ENCODE measurements around the gene PLEKHA1. TPM values are rescaled to one million over a fixed set of nuclear protein-coding genes. Genes with fewer than 3 reads are reported as not detected.

The PLEKHA1 gene
- total RNA-seq, 2 donors from 2014 or later: 14.2 to 26.5 TPM

DNA sequence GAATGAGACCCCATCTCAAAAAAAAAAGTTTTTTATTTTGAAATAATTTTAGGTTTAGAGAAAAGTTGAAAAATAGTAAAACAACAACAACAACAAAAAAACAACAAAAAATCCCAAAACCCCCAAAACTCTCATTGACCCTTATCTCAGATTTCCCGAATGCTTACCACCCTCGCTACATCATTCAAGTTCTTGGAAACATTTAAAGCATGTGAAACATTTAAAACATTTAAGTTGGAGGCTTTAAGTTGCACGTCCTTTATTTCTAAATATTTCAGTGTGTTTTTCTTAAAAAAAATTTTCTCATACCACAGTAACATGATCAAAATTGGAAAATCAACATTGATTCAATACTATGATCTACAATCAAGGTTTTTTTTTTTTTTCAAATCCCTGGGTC lies 79.6 kb downstream of the PLEKHA1 start:
- no peak for ATAC-seq
- WGBS, 2 donors: 83 to 89% methylated on average over 3 of the region's 3 CpGs

DNA sequence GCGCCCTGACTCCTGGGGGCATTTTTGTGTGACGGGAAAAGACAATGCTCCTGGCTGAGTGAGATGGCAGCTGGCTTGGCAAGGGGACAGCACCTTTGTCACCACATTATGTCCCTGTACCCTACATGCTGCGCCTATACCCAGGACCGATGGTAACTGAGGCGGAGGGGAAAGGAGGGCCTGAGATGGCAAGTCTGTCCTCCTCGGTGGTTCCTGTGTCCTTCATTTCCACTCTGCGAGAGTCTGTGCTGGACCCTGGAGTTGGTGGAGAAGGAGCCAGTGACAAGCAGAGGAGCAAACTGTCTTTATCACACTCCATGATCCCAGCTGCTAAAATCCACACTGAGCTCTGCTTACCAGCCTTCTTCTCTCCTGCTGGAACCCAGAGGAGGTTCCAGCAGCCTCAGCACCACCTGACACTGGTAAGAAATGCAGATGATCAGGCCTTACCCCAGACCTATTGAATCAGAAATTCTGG lies 80.1 kb downstream of the PLEKHA1 start, which contains the start of gene ARMS2:
ARMS2 (plus strand) TSS at position 51 of the 478 bp plus-strand sequence; CDS start at position 126, 75 bp downstream.
- DNase-seq (no peak), ATAC-seq (no peak)
- intact Hi-C loops (cut with DNase I): no loop called here
- Histone ChIP-seq H3K36me3 (replicated peaks in 1 of 2; ENCODE audit: insufficient read depth in 1 of 2, low read depth in 2 of 2) (no peaks in the 10 kb centered on the region), H3K27me3 (no peaks in the 10 kb centered on the region), H3K4me3 (no peak within 1 kb of the TSS), H3K27ac (no peak within 1 kb of the TSS), H3K9me3 (no peaks in the 10 kb centered on the region), H3K4me1 (no peaks in the 10 kb centered on the region)
- WGBS, 2 donors: 78% methylated on average over 6 to 7 of the region's 7 CpGs
- TF ChIP-seq POLR2A (IDR thresholded peaks at IDR 0.05): no peak
- no peak for TF ChIP-seq CTCF (IDR thresholded peaks at IDR 0.05)

More for the DNA sequence above, 79.6 kb downstream of the PLEKHA1 start:
- Histone ChIP-seq H3K4me3 (no peak overlapping the region), H3K36me3 (replicated peaks in 1 of 2; ENCODE audit: insufficient read depth in 1 of 2, low read depth in 2 of 2) (no peaks in the 10 kb centered on the region), H3K4me1 (no peaks in the 10 kb centered on the region), H3K27ac (no peak overlapping the region), H3K9me3 (no peaks in the 10 kb centered on the region), H3K27me3 (no peaks in the 10 kb centered on the region)
- intact Hi-C loops (cut with DNase I): no loop called here
- TF ChIP-seq CTCF (IDR thresholded peaks at IDR 0.05): no peak
- no peak for DNase-seq

GRCh38 chr10:122455376-122456079 lies 81.0 kb downstream of the PLEKHA1 start:
- DNase-seq (no peak), ATAC-seq (no peak)
- Histone ChIP-seq H3K27me3 (no peaks in the 10 kb centered on the region), H3K9me3 (no peaks in the 10 kb centered on the region), H3K4me3 (no peak overlapping the region), H3K27ac (no peak overlapping the region), H3K36me3 (replicated peaks in 1 of 2; ENCODE audit: insufficient read depth in 1 of 2, low read depth in 2 of 2) (no peaks in the 10 kb centered on the region), H3K4me1 (peaks cover 4% of the 10 kb centered on the region)
- TF ChIP-seq POLR2A (IDR thresholded peaks at IDR 0.05): no peak
- TF ChIP-seq CTCF (IDR thresholded peaks at IDR 0.05): no peak
- 84% methylated on average over 11 of the region's 11 CpGs for WGBS, 2 donors
- intact Hi-C loops (cut with DNase I): no loop called here

- WGBS, 2 donors: 57 to 78% methylated on average over 5 of the region's 5 CpGs
- no peaks in the 10 kb centered on the region for H3K36me3 ChIP-seq (replicated peaks in 1 of 2; ENCODE audit: insufficient read depth in 1 of 2, low read depth in 2 of 2)
- no peaks in the 10 kb centered on the region for H3K27me3 ChIP-seq
- no peaks in the 10 kb centered on the region for H3K9me3 ChIP-seq
- intact Hi-C loops (cut with DNase I): no loop called here
- ATAC-seq (no peak), DNase-seq (no peak)
- H3K4me3 ChIP-seq: no peak overlapping the region
- H3K27ac ChIP-seq: no peak overlapping the region
- peaks cover 18% of the 10 kb centered on the region for H3K4me1 ChIP-seq
- TF ChIP-seq CTCF (IDR thresholded peaks at IDR 0.05): no peak
- no peak for TF ChIP-seq POLR2A (IDR thresholded peaks at IDR 0.05)
Measured at GRCh38 chr10:122457934-122458333, 83.4 kb downstream of the PLEKHA1 start.

DNA sequence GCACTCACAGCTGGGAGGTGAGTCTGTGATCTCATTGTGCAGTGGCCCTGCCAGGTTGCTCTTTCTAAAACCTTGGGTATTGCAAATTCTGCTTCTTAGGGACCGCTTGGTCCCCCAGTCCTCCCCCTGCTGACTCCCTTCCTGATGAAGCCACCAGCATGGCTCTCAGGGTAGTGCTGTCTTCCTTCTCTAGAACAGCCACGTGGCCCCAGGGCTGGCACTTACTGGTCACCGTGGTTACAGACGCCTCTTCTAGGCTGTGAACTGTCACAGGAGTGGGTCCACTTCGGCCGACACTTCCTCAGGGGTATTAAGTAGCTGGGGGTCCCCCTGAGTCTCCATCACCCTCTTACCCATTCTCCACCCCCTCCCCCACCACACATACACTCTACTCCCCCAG lies 84.2 kb downstream of the PLEKHA1 start:
- WGBS, 2 donors: 71 to 74% methylated on average over 3 to 6 of the region's 6 CpGs
- intact Hi-C loops (cut with DNase I): no loop called here
- H3K4me1 ChIP-seq: peaks cover 25% of the 10 kb centered on the region
- no peaks in the 10 kb centered on the region for H3K36me3 ChIP-seq (replicated peaks in 1 of 2; ENCODE audit: insufficient read depth in 1 of 2, low read depth in 2 of 2)
- H3K4me3 ChIP-seq: no peak overlapping the region
- no peak for TF ChIP-seq POLR2A (IDR thresholded peaks at IDR 0.05)
- no peak for TF ChIP-seq CTCF (IDR thresholded peaks at IDR 0.05)
- no peak overlapping the region for H3K27ac ChIP-seq
- ATAC-seq (no peak), DNase-seq (no peak)
- H3K27me3 ChIP-seq: no peaks in the 10 kb centered on the region
- H3K9me3 ChIP-seq: no peaks in the 10 kb centered on the region
